ENCODE measurements around the gene TBPL2.
"Not testable (repeated sequence)": the region's sequence is repeated elsewhere in the genome, so short reads cannot be mapped to it uniquely, and the experiment has no call there.

The TBPL2 gene

GRCh38 chr14:55438066-55438683 is 2.2 kb downstream of the TBPL2 start:
- no peak for DNase-seq

GRCh38 chr14:55436931-55437330 is 3.5 kb downstream of the TBPL2 start:
- DNase-seq: no peak

GRCh38 chr14:55436519-55436918 is 3.9 kb downstream of the TBPL2 start:
- no peak for DNase-seq

GRCh38 chr14:55434805-55435174 is 5.6 kb downstream of the TBPL2 start:
- no peak for DNase-seq

- DNase-seq: no peak
These were observed 6.3 kb downstream of the TBPL2 start for GRCh38 chr14:55433880-55434804.

- DNase-seq: no peak
These were observed 7.8 kb downstream of the TBPL2 start for GRCh38 chr14:55432628-55433027.

GRCh38 chr14:55430024-55430690 is 10.3 kb downstream of the TBPL2 start:
- DNase-seq: peak; percentile 27

GRCh38 chr14:55427439-55427838 is 13.0 kb downstream of the TBPL2 start:
- DNase-seq: no peak

- no peak for DNase-seq
These were observed 13.5 kb downstream of the TBPL2 start for GRCh38 chr14:55426891-55427290.

- DNase-seq: no peak
These were observed 15.3 kb downstream of the TBPL2 start for GRCh38 chr14:55425091-55425490.

- no peak for DNase-seq
These were observed 16.4 kb downstream of the TBPL2 start for GRCh38 chr14:55423969-55424368.

GRCh38 chr14:55422338-55422737 is 18.1 kb downstream of the TBPL2 start:
- not testable (repeated sequence) for DNase-seq

- DNase-seq: no peak
These were observed 20.8 kb downstream of the TBPL2 start for GRCh38 chr14:55419663-55420062.

GRCh38 chr14:55418411-55418810 is 22.0 kb downstream of the TBPL2 start:
- DNase-seq: no peak

GRCh38 chr14:55417955-55418354 is 22.5 kb downstream of the TBPL2 start:
- no peak for DNase-seq

- DNase-seq: no peak
These were observed 23.6 kb downstream of the TBPL2 start for GRCh38 chr14:55416866-55417265.

- no peak for DNase-seq
These were observed 25.9 kb downstream of the TBPL2 start for GRCh38 chr14:55414551-55414950.

GRCh38 chr14:55412676-55413075 is 27.7 kb downstream of the TBPL2 start:
- no peak for DNase-seq

- DNase-seq: peak; percentile 79
These were observed 28.7 kb downstream of the TBPL2 start, which contains the start of gene ATG14 for GRCh38 chr14:55411426-55412389. Gene ATG14, minus strand, starts transcription at chr14:55411830. Its CDS starts 8 bp downstream, at chr14:55411822.

GRCh38 chr14:55410876-55411275 is 29.5 kb downstream of the TBPL2 start:
- no peak for DNase-seq

GRCh38 chr14:55404173-55404854 is 36.1 kb downstream of the TBPL2 start:
- no peak for DNase-seq

- no peak for DNase-seq
These were observed 38.7 kb downstream of the TBPL2 start for GRCh38 chr14:55401751-55402150.

All from activated naive CD4-positive, alpha-beta T cell treated with anti-CD3 and anti-CD28 coated beads, Interleukin-2, amount 50 U/mL, for 16 hours (primary cell).